Fibroblast of upper back skin (primary cell): ENCODE measurements around the gene SLC6A18.

ENCODE experiments used
- DNase-seq: peaks from one replicate; pipeline ENCODE4 v3.0.0-alpha.2; 2013

SLC6A18 gene

GRCh38 chr5:1239505-1240251 is 14.5 kb downstream of the SLC6A18 start:
- no peak for DNase-seq

GRCh38 chr5:1240496-1241260 is 15.5 kb downstream of the SLC6A18 start:
- DNase-seq, result no peak

GRCh38 chr5:1241509-1242080 is 16.4 kb downstream of the SLC6A18 start:
- no peak for DNase-seq

- DNase-seq, result no peak
These were observed 17.7 kb downstream of the SLC6A18 start for GRCh38 chr5:1242733-1243486.

GRCh38 chr5:1243487-1244130 is 18.4 kb downstream of the SLC6A18 start:
- DNase-seq, result no peak

- DNase-seq, result no peak
These were observed 19.1 kb downstream of the SLC6A18 start for GRCh38 chr5:1244255-1244654.

- DNase-seq, result no peak
These were observed 19.8 kb downstream of the SLC6A18 start for GRCh38 chr5:1244976-1245375.

- no peak for DNase-seq
These were observed 20.9 kb downstream of the SLC6A18 start for GRCh38 chr5:1245905-1246576.

GRCh38 chr5:1246711-1247431 is 21.7 kb downstream of the SLC6A18 start:
- peak; percentile 8 for DNase-seq

- DNase-seq, result no peak
These were observed 22.6 kb downstream of the SLC6A18 start for GRCh38 chr5:1247811-1248210.

GRCh38 chr5:1249366-1250280 is 24.4 kb downstream of the SLC6A18 start:
- DNase-seq, result no peak

- no peak for DNase-seq
These were observed 26.7 kb downstream of the SLC6A18 start for GRCh38 chr5:1251678-1252580.

- no peak for DNase-seq
These were observed 27.5 kb downstream of the SLC6A18 start for GRCh38 chr5:1252681-1253080.

GRCh38 chr5:1253456-1254105 is 28.4 kb downstream of the SLC6A18 start:
- no peak for DNase-seq

GRCh38 chr5:1254196-1254595 is 29.0 kb downstream of the SLC6A18 start:
- DNase-seq, result no peak

GRCh38 chr5:1255081-1255561 is 29.9 kb downstream of the SLC6A18 start:
- DNase-seq, result no peak

GRCh38 chr5:1256776-1257175 is 31.6 kb downstream of the SLC6A18 start:
- no peak for DNase-seq

- DNase-seq, result no peak
These were observed 32.2 kb downstream of the SLC6A18 start for GRCh38 chr5:1257363-1257762.
